Mammary epithelial cell (primary cell): Measurements from ENCODE around the gene APOE.

ENCODE experiments used
- CTCF ChIP-seq, 2 donors: IDR thresholded peaks in 1 of 2; conservative IDR thresholded peaks in 1 of 2; 2 replicates each; pipeline ENCODE4 v1.5.1; 2011 to 2012; ENCODE audit warnings: inconsistent platforms in 2 of 2, low read length in 2 of 2, mild to moderate bottlenecking in 2 of 2, control low read depth in 1 of 2, low read depth in 1 of 2; ENCODE audit not compliant: insufficient read depth in 1 of 2; ENCODE audit errors: extremely low read depth in 1 of 2
- EZH2 ChIP-seq: IDR thresholded peaks from 2 replicates; pipeline ENCODE4 v1.6.1; 2012; ENCODE audit warnings: low read length, inconsistent platforms, borderline replicate concordance

DNA sequence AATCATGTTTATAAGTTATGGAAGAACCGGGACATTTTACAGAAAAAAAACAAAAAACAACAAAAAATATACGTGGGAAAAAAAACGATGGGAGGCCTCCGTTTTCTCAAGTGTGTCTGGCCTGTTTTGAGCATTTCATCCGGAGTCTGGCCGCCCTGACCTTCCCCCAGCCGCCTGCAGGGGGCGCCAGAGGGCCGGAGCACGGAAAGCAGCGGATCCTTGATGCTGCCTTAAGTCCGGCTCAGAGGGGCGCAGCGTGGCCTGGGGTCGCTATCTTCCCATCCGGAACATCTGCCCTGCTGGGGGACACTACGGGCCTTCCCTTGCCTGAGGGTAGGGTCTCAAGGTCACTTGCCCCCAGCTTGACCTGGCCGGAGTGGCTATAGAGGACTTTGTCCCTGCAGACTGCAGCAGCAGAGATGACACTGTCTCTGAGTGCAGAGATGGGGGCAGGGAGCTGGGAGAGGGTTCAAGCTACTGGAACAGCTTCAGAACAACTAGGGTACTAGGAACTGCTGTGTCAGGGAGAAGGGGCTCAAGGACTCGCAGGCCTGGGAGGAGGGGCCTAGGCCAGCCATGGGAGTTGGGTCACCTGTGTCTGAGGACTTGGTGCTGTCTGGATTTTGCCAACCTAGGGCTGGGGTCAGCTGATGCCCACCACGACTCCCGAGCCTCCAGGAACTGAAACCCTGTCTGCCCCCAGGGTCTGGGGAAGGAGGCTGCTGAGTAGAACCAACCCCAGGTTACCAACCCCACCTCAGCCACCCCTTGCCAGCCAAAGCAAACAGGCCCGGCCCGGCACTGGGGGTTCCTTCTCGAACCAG is 1.8 kb upstream of the APOE start:
- TF ChIP-seq CTCF (conservative IDR thresholded peaks at IDR 0.05 in 1 of 2, IDR thresholded peaks at IDR 0.05 in 1 of 2; ENCODE audit: extremely low read depth in 1 of 2, insufficient read depth in 1 of 2, low read depth in 1 of 2, low read length in 2 of 2) (peak; percentile 94 to 98), EZH2 (no peak)
